SHP77 treated with DMSO at 0.1 percent for 48 hours (cell line): ENCODE data around the gene HBZ.
"Not testable (repeated sequence)": the region's sequence is repeated elsewhere in the genome, so short reads cannot be mapped to it uniquely, and the experiment has no call there.

Experiments used
- DNase-seq: peaks from one replicate; lab custom pipeline; 2025; lab: John Stamatoyannopoulos, UW

HBZ gene

GRCh38 chr16:164827-165538 is 12.5 kb downstream of the HBZ start:
- DNase-seq = no peak

GRCh38 chr16:165539-166374 is 13.3 kb downstream of the HBZ start, which contains the start of gene HBM:
TSS of gene HBM (plus strand) at chr16:165978. CDS start at chr16:165998, 20 bp downstream.
- no peak for DNase-seq

- no peak for DNase-seq
Measured at GRCh38 chr16:166375-167121, 14.1 kb downstream of the HBZ start.

- no peak for DNase-seq
Measured at GRCh38 chr16:167122-167690, 14.8 kb downstream of the HBZ start.

- DNase-seq = no peak
Measured at GRCh38 chr16:168424-168823, 16.0 kb downstream of the HBZ start.

- DNase-seq = no peak
Measured at GRCh38 chr16:169014-169413, 16.6 kb downstream of the HBZ start.

- DNase-seq = not testable (repeated sequence)
Measured at GRCh38 chr16:170088-170507, 17.7 kb downstream of the HBZ start.

GRCh38 chr16:170788-171187 is 18.3 kb downstream of the HBZ start:
- DNase-seq = no peak

- DNase-seq = not testable (repeated sequence)
Measured at GRCh38 chr16:172374-172941, 20.0 kb downstream of the HBZ start, which contains the start of gene HBA2. TSS of gene HBA2 (plus strand) at chr16:172876. CDS start at chr16:172913, 37 bp downstream.

GRCh38 chr16:173211-173854 is 20.9 kb downstream of the HBZ start:
- DNase-seq = not testable (repeated sequence)

- not testable (repeated sequence) for DNase-seq
Measured at GRCh38 chr16:173928-174769, 21.7 kb downstream of the HBZ start.

GRCh38 chr16:175011-175949 is 22.8 kb downstream of the HBZ start:
- DNase-seq = no peak

- not testable (repeated sequence) for DNase-seq
Measured at GRCh38 chr16:176006-176405, 23.6 kb downstream of the HBZ start.

- not testable (repeated sequence) for DNase-seq
Measured at GRCh38 chr16:176477-177382, 24.3 kb downstream of the HBZ start, which contains the start of gene HBA1. TSS of gene HBA1 (plus strand) at chr16:176680. CDS start at chr16:176717, 37 bp downstream.

- DNase-seq = peak; percentile 18
Measured at GRCh38 chr16:177394-177822, 25.0 kb downstream of the HBZ start.

- DNase-seq = no peak
Measured at GRCh38 chr16:177981-178667, 25.7 kb downstream of the HBZ start.

- DNase-seq = no peak
Measured at GRCh38 chr16:178668-179015, 26.2 kb downstream of the HBZ start.
